CD4-positive, CD25-positive, alpha-beta regulatory T cell (primary cell): Measurements from ENCODE around the gene ABHD15. TPM values are rescaled to one million over a fixed set of nuclear protein-coding genes. Genes with fewer than 3 reads are reported as not detected.
A peak's percentile ranks its signal among the peaks of the same experiment; 100 is the strongest.

Source experiments
- ATAC-seq, 2 donors: fragments of 150-1000 bp; cut with Tn5 transposase; one replicate each; pipeline ENCODE4 v1.10.0; 2021; ENCODE audit warnings: low read depth in 2 of 2, moderate number of reproducible peaks in 2 of 2, moderate library complexity in 1 of 2
- DNase-seq, 3 donors: peaks; one replicate each; pipeline versions ENCODE4 v3.0.0 to v3.0.0-alpha.2; 2012 to 2022; ENCODE audit warnings: mixed read lengths in 1 of 3
- H3K27ac ChIP-seq: one replicate; pipeline ENCODE4 v1.7.0; 2013; ENCODE audit warnings: mild to moderate bottlenecking, low read length; ENCODE audit not compliant: insufficient read depth, poor library complexity, severe bottlenecking
- H3K27me3 ChIP-seq: one replicate; pipeline ENCODE4 v1.7.0; 2013; ENCODE audit warnings: low read length; ENCODE audit not compliant: control insufficient read depth, insufficient read depth
- H3K36me3 ChIP-seq: one replicate; pipeline ENCODE4 v1.7.0; 2013; ENCODE audit warnings: mild to moderate bottlenecking, low read length, moderate library complexity; ENCODE audit not compliant: control insufficient read depth, insufficient read depth
- H3K4me1 ChIP-seq: 2 replicates; pipeline ENCODE4 v1.7.0; 2013; ENCODE audit warnings: mild to moderate bottlenecking, low read length; ENCODE audit not compliant: insufficient read depth, control insufficient read depth, poor library complexity, severe bottlenecking
- H3K4me3 ChIP-seq: one replicate; pipeline ENCODE4 v1.7.0; 2013; ENCODE audit warnings: low read depth, mild to moderate bottlenecking, low read length, moderate library complexity
- H3K9me3 ChIP-seq, 2 experiments: 1 replicate in 1 of 2; 2 replicates in 1 of 2; pipeline ENCODE4 v1.7.0; 2013; ENCODE audit warnings: low read length in 2 of 2, mild to moderate bottlenecking in 1 of 2, moderate library complexity in 1 of 2; ENCODE audit not compliant: control insufficient read depth in 2 of 2
- H3K27ac Mint-ChIP-seq, 3 donors: one replicate each; pipeline ENCODE4 v1.8.0; 2020 to 2022; ENCODE audit warnings: mild to moderate bottlenecking in 3 of 3, mixed read lengths in 3 of 3, moderate library complexity in 2 of 3
- H3K27me3 Mint-ChIP-seq: one replicate; pipeline ENCODE4 v1.8.0; 2022; ENCODE audit warnings: mild to moderate bottlenecking, mixed read lengths
- H3K36me3 Mint-ChIP-seq: one replicate; pipeline ENCODE4 v1.8.0; 2020; ENCODE audit warnings: mixed read lengths
- H3K4me1 Mint-ChIP-seq, 4 donors: one replicate each; pipeline ENCODE4 v1.8.0; 2020 to 2022; ENCODE audit warnings: mixed read lengths in 4 of 4, mild to moderate bottlenecking in 1 of 4
- H3K4me3 Mint-ChIP-seq, 4 donors: one replicate each; pipeline ENCODE4 v1.8.0; 2020 to 2022; ENCODE audit warnings: mild to moderate bottlenecking in 4 of 4, mixed read lengths in 4 of 4, moderate library complexity in 3 of 4
- H3K9me3 Mint-ChIP-seq, 7 donors: one replicate each; pipeline ENCODE4 v1.8.0; 2020 to 2022; ENCODE audit warnings: mixed read lengths in 7 of 7, mild to moderate bottlenecking in 3 of 7, moderate library complexity in 2 of 7
- polyA plus RNA-seq, 4 donors: library from polyadenylated mRNA; unstranded; fragments of 300-500 nt; fragmentation: Illumina TruSeq; gene quantifications; one replicate each; pipeline ENCODE4 v1.2.3, GENCODE V29; 2021
- total RNA-seq: library from RNA; stranded (reverse); gene quantifications from one replicate; pipeline ENCODE4 v1.2.3, GENCODE V29; 2022

The ABHD15 gene
- total and polyA plus RNA-seq, 5 donors from 2014 or later, result 6.2 to 9.9 (median 7.6) TPM

DNA sequence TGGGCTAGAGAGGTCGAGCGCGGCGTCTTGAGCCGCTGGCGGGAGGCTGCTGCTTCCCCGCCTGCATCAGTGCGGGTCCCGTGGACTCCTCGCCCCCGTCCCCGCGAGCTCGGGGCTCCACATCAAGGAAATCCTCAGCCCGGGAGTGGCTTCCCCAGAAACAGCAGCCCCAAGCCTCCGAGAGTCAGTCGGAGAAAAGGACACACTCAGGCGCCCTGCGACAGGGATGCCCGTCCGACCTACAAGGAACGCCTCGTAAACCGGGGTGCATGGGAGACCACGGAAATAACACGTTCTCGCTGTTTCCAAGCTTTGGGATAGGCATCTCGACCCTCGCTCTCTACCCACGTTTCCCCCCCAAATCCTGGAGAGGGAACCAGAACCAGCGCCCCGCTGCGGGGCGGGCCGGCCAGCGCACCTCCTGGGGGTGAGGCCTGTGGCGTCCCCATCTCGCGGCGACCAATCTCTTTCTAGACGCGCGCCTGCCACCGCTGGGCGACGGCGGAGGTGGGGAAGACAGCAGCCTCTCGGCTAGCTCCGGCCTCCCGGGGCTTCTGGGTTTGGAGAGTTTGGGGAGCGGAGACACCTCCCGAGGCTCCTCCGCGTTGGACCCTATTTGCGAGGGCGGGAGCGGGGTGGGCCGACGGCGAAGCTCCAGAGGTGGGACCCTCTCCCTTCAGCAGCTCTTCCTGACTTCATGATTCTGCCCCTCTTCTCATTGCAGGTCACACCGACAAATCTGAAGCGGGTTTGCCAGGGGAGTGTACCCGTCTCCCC, 905 bp upstream of the ABHD15 start:
- peak overlapping the region; percentile 74 for H3K4me3 ChIP-seq
- Mint-ChIP-seq H3K27me3 (no peaks in the 10 kb centered on the region), H3K36me3 (no peaks in the 10 kb centered on the region), H3K4me1 (peaks cover 0 to 42% (median 25%) of the 10 kb centered on the region in 4 donors), H3K4me3 (peak overlapping the region; percentile 92 to 98 (median 96)), H3K9me3 (peaks cover 0 to 2% (median 0%) of the 10 kb centered on the region in 7 donors), H3K27ac (peak overlapping the region; percentile 93 to 96 (median 94))
- ATAC-seq, result peak; percentile 59
- H3K4me1 ChIP-seq, result peaks cover 33% of the 10 kb centered on the region
- H3K9me3 ChIP-seq, result no peaks in the 10 kb centered on the region
- no peaks in the 10 kb centered on the region for H3K36me3 ChIP-seq
- peak overlapping the region; percentile 78 for H3K27ac ChIP-seq
- DNase-seq, result peak; percentile 66 to 84 (median 77)
- H3K27me3 ChIP-seq, result no peaks in the 10 kb centered on the region

DNA sequence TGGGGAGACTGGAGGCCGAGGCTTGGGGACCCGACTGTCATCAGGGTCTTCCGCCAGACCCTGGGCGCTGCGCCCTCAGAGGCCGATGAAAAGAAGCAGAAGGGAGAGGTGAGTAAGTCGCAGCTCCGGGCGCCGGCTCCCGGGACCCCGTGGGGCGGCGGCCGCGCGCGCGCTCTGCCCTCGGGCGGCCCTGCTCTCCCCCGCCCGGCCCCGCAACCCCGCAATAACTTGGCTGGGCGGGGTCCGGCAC, 392 bp upstream of the ABHD15 start:
- Mint-ChIP-seq H3K4me1 (peaks cover 0 to 42% (median 25%) of the 10 kb centered on the region in 4 donors), H3K27ac (peak overlapping the region in 1 of 3 donors; percentile 96), H3K4me3 (peak overlapping the region; percentile 92 to 96 (median 94)), H3K27me3 (no peaks in the 10 kb centered on the region), H3K36me3 (no peaks in the 10 kb centered on the region), H3K9me3 (peaks cover 0 to 2% (median 0%) of the 10 kb centered on the region in 7 donors)
- peak; percentile 1 to 2 for ATAC-seq
- H3K36me3 ChIP-seq, result peaks cover 3% of the 10 kb centered on the region
- peak overlapping the region; percentile 78 for H3K27ac ChIP-seq
- no peaks in the 10 kb centered on the region for H3K27me3 ChIP-seq
- peaks cover 33% of the 10 kb centered on the region for H3K4me1 ChIP-seq
- no peak overlapping the region for H3K4me3 ChIP-seq
- no peak for DNase-seq
- no peaks in the 10 kb centered on the region for H3K9me3 ChIP-seq

DNA sequence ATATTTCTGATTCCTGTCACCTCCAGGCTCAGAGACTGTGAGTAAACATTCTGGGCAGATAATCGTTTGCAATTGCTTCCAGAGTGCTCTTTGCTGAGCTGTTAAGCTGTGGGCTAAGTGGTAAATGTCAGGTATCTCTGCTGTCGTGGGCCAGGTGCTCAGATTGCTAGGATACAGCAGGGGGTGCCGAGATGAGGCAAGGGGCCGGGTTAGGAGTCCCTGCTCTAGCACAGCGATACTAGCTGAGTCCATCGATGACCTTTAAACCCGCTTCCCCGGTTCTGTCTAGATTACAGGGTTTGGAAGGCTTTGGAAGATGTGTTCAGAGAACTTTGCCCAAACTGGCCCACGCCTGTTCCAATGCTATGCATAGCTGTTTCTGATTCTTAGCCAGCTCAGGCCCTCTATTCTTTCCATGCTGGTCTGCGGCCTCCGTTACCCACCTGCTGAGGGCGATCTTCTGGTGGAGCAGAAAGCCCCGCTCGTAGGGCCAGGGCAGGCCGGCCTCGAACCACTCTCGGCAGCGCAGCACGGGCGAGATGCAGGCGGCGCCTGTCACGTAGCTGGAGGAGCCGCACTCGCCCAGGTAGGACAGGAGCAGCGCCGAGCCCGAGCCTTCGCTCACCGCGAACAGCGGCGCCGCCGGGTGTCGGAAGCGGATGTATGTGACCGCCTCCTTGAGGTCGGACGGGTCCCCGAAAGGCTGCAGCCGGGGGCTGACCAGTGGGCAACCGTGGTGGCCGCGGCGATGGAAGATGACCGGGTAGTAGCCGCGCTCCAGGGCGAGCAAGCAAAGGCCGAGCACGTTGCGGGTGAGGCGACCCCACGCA, 979 bp downstream of the ABHD15 start:
- H3K4me1 Mint-ChIP-seq, result peaks cover 0 to 42% (median 22%) of the 10 kb centered on the region in 4 donors

DNA sequence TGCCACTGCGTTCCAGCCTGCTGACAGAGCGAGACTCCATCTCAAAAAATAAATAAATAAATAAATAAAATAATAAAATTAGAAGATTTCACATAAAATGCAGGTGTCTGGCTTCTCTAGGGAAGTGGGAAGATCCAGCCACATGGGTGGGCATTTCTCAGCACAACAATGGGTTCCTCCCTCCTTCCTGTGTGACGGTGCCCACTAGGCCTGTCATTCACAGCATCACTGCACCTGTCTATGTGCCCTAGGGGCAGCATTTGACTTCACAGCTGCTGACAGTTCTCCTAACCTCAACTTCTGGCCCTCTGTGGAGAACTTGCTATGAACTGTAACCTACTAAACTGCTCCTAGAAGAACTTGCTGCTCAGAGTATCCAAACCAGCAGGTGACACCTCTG, 3.0 kb downstream of the ABHD15 start:
- Mint-ChIP-seq H3K4me1 (peaks cover 0 to 33% (median 13%) of the 10 kb centered on the region in 4 donors), H3K4me3 (peak overlapping the region in 2 of 4 donors; percentile 5 to 92), H3K36me3 (no peaks in the 10 kb centered on the region), H3K9me3 (no peaks in the 10 kb centered on the region), H3K27me3 (no peaks in the 10 kb centered on the region), H3K27ac (peak overlapping the region; percentile 2 to 44 (median 33))
- DNase-seq (no peak), ATAC-seq (no peak)
- H3K4me1 ChIP-seq, result peaks cover 27% of the 10 kb centered on the region
- H3K4me3 ChIP-seq, result no peak overlapping the region
- H3K27ac ChIP-seq, result no peak overlapping the region
- no peaks in the 10 kb centered on the region for H3K27me3 ChIP-seq
- H3K9me3 ChIP-seq, result no peaks in the 10 kb centered on the region
- H3K36me3 ChIP-seq, result peaks cover 11% of the 10 kb centered on the region

More for the DNA sequence above, 979 bp downstream of the ABHD15 start:
- H3K27me3 ChIP-seq, result no peaks in the 10 kb centered on the region
- DNase-seq (peak in 2 of 3 donors; percentile 65 to 85), ATAC-seq (peak; percentile 16 to 17)
- no peaks in the 10 kb centered on the region for H3K9me3 Mint-ChIP-seq
- H3K4me1 ChIP-seq, result peaks cover 33% of the 10 kb centered on the region
- no peaks in the 10 kb centered on the region for H3K36me3 Mint-ChIP-seq
- H3K36me3 ChIP-seq, result peaks cover 11% of the 10 kb centered on the region
- H3K9me3 ChIP-seq, result no peaks in the 10 kb centered on the region
- H3K4me3 ChIP-seq, result peak overlapping the region; percentile 75
- H3K27ac ChIP-seq, result peak overlapping the region; percentile 66
- H3K27me3 Mint-ChIP-seq, result no peaks in the 10 kb centered on the region
- H3K4me3 Mint-ChIP-seq, result peak overlapping the region; percentile 92 to 93 (median 92)
- H3K27ac Mint-ChIP-seq, result peak overlapping the region; percentile 84 to 98 (median 89)

DNA sequence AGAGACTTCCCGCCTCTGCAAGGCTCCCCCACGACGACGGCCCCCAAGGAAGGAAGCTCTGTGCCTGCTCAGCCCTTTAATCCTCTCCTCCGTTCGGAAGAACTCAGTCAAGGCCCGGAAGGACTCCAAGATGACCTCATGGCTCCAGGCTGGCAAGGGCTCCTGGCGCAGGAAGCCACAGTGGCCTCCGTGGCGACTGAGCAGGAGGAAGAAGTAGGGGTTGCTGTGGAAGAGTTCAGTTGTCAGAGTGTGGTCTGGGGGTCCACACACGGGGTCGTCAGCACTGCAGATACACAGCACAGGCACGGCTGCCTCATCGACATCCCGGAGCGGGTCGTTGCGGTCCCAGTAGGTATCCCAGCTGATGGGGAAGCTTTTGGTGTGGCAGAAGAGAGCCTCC, 4.2 kb downstream of the ABHD15 start:
- no peaks in the 10 kb centered on the region for H3K27me3 ChIP-seq
- H3K4me1 ChIP-seq, result peaks cover 25% of the 10 kb centered on the region
- H3K4me3 ChIP-seq, result no peak overlapping the region
- H3K9me3 ChIP-seq, result no peaks in the 10 kb centered on the region
- H3K27ac ChIP-seq, result no peak overlapping the region
- Mint-ChIP-seq H3K36me3 (no peaks in the 10 kb centered on the region), H3K27me3 (no peaks in the 10 kb centered on the region), H3K9me3 (no peaks in the 10 kb centered on the region), H3K4me1 (peaks cover 0 to 33% (median 15%) of the 10 kb centered on the region in 4 donors), H3K4me3 (peak overlapping the region in 1 of 4 donors; percentile 73), H3K27ac (peak overlapping the region in 2 of 3 donors; percentile 11 to 38)
- DNase-seq (no peak), ATAC-seq (no peak)
- peaks cover 11% of the 10 kb centered on the region for H3K36me3 ChIP-seq

DNA sequence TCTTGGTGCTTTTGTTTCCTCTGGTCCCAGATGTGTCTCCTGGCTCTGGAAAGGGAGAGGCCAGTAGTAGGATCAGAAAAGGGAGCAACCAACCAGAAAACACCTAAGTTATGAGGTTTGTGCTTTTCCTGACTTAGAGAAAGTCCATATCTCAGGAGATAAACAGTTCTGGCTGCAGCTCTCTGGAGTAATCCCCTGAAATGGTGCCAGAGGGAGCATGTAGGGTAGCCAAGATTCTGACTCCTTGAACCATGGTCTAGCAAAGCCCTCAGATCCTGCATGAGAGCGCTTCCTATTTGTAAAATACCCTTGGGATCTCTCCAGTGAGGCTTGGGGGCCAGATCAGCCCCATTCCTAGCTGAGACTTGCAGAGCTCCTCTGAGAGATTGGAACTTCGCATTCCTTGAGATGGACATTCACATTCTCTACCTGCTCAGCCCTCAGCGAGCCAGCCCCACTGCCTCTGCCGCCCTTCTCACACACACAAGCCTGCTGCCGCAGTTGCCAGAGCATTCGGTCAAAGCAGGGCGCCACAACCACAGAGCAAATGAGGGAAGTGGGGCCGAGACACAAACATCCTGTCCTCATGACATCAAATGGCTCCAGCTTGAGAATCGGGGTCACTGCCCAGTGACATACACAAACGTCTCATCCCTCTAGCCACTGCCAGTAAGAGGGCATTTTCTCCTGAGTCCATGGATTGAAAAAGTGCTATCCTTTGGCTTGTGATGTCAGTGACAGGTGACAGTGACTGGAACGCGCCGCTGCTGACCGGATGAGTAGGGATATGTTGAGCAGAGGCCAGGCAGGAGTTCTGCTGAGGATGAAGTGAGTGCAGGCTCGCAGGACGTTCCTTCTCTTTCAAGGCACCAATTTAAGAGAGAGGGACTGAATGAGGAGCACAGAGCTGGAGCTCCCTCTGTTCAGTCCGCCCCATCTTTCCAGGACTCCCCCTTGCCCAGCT, 5.0 kb downstream of the ABHD15 start:
- no peak for DNase-seq
- no peak overlapping the region for H3K27ac ChIP-seq

DNA sequence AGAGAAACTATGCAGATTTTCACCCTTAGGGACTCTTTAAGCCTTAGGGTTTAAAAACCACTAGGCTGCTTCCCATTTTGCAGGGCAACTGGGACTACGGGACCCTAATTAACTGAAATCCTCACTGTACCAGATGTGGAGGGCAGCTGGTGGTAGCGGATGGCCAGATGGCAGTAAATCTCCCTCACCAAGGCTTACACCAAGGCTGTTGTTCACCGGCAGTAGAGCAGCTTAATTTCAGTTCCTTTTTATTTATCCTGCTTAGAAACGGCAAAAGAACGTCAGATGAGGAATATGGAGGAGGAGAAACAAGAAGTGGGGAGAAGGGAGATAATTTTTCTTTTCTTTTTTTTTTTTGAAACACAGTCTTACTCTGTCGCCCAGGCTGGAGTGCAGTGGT, 6.5 kb downstream of the ABHD15 start:
- Histone ChIP-seq H3K36me3 (peaks cover 11% of the 10 kb centered on the region), H3K27ac (no peak overlapping the region), H3K4me3 (no peak overlapping the region), H3K9me3 (no peaks in the 10 kb centered on the region), H3K4me1 (peaks cover 16% of the 10 kb centered on the region), H3K27me3 (no peaks in the 10 kb centered on the region)
- Mint-ChIP-seq H3K36me3 (no peaks in the 10 kb centered on the region), H3K9me3 (no peaks in the 10 kb centered on the region), H3K27ac (peak overlapping the region in 1 of 3 donors; percentile 47), H3K4me3 (peak overlapping the region in 1 of 4 donors; percentile 21), H3K27me3 (no peaks in the 10 kb centered on the region), H3K4me1 (peaks cover 0 to 24% (median 15%) of the 10 kb centered on the region in 4 donors)
- ATAC-seq (no peak), DNase-seq (no peak)

More for the DNA sequence above, 5.0 kb downstream of the ABHD15 start:
- Histone ChIP-seq H3K4me3 (no peak overlapping the region), H3K27me3 (no peaks in the 10 kb centered on the region), H3K4me1 (peaks cover 25% of the 10 kb centered on the region), H3K9me3 (no peaks in the 10 kb centered on the region), H3K36me3 (peaks cover 11% of the 10 kb centered on the region)
- Mint-ChIP-seq H3K4me1 (peaks cover 0 to 33% (median 18%) of the 10 kb centered on the region in 4 donors), H3K27me3 (no peaks in the 10 kb centered on the region), H3K36me3 (no peaks in the 10 kb centered on the region), H3K27ac (peak overlapping the region in 1 of 3 donors; percentile 95), H3K4me3 (peak overlapping the region in 1 of 4 donors; percentile 21), H3K9me3 (no peaks in the 10 kb centered on the region)
- ATAC-seq, result no peak
